ENCODE results near the gene APP.

DNA sequence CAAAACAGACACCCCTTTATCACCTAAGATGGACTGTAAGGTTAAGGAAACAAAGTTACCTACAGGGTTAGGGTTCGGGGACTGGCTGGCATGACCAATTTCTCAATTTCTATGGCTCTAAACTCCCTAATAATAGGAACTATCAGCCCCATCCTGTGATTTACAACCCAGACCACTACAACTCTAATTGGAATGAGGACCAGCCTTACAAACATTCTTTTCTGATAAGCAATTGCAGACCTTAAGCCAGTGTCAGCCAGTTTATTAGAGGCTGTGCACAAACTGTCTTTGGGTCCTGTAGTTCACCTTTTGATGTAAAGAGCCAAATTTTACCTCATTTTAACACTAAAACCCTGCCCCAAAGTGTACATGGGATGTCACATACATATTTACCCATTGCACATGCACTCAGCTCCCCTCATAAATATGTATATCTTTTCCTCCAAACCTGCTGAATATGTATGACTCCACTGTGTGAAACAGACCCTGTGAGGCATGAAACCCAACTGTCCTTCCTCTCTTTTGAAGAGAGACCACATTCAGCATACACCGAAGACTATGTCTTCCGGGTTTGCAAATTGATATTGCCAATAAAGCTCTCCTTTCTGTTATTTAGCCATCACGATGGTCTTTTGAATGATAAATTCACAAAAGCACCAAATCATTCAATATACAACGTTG lies 7.3 kb upstream of the APP start:
- TF ChIP-seq CTCF (IDR thresholded peaks at IDR 0.05; ENCODE audit: low read depth, low read length) (no peak), EZH2phosphoT487 (IDR thresholded peaks at IDR 0.05; ENCODE audit: low read depth) (no peak)

Data from OCI-LY3 (cell line).